Measurements from ENCODE around the gene CDC7.
"Not testable (repeated sequence)": the region's sequence is repeated elsewhere in the genome, so short reads cannot be mapped to it uniquely, and the experiment has no call there.

Gene CDC7

GRCh38 chr1:91500756-91501522 is at the start of gene CDC7:
Gene CDC7 (plus strand): TSS chr1:91500851. CDS start chr1:91501717, 866 bp downstream.
- peak; percentile 82 for DNase-seq (ENCODE audit: low read depth)

GRCh38 chr1:91454136-91454535 is 46.5 kb upstream of the CDC7 start:
- no peak for DNase-seq (ENCODE audit: low read depth)

DNA sequence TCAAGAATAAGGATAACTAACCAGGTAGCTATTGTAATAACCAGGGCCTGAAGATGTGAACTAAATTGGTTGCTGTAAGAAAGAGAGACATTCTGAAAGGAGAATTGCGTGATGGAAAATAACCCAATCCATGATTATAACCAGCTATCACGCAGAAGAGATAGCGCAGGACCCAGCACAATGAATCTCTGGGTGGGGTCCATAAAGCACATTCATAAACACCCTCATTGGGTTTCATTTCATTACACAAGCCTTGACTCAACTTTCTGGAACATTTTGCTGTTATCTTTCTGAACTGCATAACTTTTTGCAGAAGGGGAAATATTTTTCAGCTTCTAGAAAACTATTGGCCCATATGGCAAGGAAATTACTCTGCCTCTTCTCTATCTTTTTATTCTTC is 45.3 kb upstream of the CDC7 start:
- no peak for DNase-seq (ENCODE audit: low read depth)

DNA sequence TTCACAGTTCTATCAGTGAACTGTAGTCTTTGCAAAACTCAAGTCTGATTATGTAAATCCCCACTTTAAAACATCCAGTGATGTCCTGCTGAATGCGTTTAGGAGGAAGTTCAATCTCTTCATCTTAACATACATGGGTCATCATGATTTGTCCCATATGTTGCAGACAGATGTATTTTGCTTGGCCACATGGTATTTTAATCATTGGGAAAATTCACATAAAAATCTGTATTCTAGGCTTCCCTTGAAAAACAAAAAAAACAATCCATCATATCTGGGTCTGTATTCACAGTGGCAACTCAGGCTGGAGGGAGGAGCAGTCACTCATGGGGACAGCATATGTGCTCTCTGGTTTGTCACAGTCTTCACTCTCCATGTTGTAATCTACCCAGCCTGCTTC is 44.8 kb upstream of the CDC7 start:
- no peak for DNase-seq (ENCODE audit: low read depth)

DNA sequence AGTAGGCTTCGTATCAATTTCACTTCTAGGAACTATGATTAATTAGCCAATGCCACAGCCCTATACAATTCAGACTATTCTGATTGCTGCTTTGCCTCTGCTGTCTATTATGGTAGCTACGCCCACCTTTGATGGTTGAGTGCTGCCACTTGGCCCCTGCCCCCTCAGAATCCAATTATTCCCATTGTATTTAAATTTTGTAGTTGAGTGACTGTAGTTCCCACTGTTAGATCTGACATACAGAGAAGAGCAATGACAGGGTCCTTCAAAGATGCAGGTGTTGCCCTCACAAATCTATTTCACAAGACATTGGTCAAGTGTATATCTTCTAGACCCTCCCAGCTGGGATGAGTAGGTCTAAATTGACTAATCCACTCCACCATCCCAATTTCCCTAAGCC is 35.3 kb upstream of the CDC7 start:
- not testable (repeated sequence) for DNase-seq (ENCODE audit: low read depth)

DNA sequence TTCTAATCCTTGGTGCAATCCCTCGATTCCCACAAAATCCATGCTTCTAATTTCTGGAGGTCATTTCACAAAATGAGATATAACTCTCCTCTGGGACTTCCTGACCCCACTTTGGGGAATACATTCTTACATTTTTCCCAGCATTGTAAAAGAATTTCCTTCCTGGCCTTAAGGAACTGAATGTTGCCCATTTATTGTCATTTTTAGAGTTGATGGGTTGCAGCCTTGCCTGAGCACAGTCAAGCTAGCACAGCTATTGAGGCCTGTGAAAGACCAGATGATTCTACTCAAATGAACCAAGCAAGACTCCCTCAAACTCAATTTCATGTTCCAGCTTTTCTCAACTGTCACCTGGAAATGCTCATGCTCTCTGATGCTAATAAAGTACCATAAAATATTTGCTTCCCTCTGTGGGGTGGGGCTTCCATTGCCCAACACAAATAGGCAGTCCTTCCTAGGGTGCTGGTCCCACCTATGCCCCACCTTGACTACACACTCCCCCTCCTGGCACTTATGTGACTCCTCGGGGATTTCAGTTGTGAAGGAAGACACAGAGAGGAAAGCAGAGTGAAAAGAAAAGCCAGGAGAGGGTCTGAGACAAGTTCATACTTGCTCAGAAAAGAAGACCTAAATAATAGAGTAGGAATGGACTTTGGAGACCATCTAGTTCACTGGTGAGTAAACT is 24.0 kb upstream of the CDC7 start:
- DNase-seq (ENCODE audit: low read depth) = no peak

GRCh38 chr1:91487469-91487868 is 13.2 kb upstream of the CDC7 start:
- DNase-seq (ENCODE audit: low read depth) = no peak

GRCh38 chr1:91490501-91490900 is 10.2 kb upstream of the CDC7 start:
- no peak for DNase-seq (ENCODE audit: low read depth)

- DNase-seq (ENCODE audit: low read depth) = no peak
Observed at GRCh38 chr1:91498035-91498434, 2.6 kb upstream of the CDC7 start.

DNA sequence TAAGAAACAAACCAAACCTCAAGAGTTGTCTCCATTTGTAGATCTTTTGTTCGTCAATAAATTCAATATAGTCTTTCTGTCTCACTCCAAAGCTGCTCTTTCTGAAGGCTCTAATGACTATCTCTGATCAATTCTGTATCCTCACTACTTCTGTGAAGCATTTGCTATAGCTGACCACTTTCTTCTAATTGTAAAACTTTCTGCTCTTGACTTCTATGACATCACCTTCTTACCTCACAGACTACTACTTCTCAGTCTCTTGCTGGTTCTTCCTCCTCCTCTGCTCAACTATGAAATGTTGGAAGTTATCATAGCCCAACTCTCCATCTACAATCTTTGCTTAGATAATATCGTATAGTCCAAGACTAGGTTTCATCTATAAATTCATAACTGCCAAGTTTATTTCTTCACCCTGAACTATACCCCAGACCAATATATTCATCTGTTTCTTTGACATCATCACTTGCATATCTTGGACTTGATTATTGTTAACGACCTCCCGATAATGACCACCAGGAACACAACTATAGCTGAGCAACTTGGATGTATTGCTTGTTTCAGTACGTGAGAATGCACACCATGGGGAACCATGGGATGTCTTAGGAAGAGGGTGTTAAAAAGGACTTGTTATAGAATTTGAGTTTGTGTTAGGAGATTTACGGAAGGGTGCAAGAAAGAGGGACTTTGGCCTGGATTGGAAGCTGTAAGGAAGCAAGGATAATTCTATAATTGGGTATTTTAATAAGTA is 2.0 kb upstream of the CDC7 start:
- no peak for DNase-seq (ENCODE audit: low read depth)

DNA sequence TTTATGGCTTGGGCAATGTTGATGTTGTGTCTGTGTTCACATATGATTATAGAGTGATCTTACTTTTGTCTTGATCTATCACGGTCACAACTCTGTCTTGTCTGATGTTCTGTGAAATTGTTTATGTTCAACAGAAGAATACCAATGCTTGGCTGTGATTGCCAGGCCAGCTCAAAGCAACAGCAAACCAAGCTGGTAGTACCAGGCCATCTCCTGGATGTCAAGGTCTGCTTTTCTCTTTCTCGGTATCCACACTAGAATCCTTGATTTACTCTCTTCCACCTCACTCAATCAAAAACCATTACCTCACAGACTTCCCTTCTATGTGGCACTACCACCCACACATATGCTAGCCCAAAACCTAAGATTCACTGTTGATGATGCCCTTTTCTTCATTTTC is 1.3 kb upstream of the CDC7 start:
- DNase-seq (ENCODE audit: low read depth) = no peak

DNA sequence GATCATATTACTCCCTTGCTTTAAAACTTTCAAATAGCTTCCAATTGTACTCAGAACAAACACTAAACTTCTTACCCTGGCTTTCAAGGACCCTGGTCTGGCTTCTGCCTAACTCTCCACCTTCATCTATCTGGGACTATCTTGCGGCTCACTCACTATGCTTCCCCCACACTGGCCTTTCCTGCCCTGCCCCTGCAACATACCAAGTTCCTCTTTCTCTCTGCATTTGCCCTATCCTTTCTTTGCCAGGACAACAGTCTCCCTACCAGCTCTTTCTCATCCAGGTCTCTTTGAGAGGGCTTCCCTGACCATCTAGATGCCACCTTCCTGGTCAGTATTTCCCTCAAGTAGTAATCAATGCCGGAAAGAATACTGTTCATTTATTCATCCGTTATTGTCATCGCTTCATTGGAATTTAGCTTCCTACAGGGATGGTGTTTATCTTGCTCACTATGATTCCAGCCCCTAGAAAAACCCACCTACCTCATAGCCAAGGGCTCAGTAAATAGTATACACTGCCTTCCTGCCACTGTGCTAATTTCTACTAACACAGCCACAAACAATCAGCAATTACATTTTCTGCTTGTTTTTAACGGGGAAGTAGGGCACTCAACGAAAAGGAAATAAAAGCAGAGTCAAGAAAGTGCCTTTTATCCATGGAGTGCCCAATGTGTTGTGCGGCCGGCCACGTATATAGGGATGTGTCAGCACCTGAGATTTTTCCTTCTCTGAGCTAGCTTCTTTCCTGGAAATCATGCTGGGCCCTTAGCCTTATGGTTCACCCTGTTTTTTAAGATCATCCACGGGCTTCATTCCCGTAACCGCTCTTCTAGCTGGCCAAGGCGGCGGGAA is 521 bp upstream of the CDC7 start:
- no peak for DNase-seq (ENCODE audit: low read depth)

- peak; percentile 21 for DNase-seq (ENCODE audit: low read depth)
Observed at GRCh38 chr1:91501523-91501851, 836 bp downstream of the CDC7 start.

DNA sequence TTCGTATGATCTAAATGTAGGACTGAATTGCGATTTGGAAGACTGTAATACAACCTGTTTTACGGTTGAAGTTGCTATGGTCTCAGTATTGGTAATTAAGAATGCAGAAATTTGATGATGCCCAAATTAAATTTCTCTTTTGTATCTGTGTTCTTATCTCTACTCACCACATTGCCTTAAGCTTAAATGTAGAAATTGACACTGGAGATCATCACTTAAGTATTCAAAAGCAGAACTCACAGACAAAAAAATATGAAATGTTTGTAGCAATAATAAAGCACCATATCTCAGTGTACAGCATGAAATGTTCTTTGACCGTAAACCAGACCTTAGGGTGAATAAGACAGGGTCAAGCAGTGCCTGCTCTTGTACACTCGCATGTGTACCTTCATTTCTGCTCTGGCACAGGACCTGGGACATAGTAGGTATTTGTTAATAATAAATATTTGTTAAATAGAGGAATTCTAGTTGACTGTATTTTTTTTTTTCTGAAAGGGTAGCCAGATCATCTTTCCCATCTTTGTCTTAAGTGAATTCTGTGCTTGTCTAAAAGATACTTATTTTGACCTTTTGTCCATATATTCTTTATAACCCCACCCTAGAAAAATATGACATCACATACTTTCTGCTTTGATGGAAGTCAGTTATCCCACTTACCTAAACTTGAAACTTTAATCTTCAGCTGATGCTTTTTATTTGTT is 1.5 kb downstream of the CDC7 start:
- DNase-seq (ENCODE audit: low read depth) = no peak

DNA sequence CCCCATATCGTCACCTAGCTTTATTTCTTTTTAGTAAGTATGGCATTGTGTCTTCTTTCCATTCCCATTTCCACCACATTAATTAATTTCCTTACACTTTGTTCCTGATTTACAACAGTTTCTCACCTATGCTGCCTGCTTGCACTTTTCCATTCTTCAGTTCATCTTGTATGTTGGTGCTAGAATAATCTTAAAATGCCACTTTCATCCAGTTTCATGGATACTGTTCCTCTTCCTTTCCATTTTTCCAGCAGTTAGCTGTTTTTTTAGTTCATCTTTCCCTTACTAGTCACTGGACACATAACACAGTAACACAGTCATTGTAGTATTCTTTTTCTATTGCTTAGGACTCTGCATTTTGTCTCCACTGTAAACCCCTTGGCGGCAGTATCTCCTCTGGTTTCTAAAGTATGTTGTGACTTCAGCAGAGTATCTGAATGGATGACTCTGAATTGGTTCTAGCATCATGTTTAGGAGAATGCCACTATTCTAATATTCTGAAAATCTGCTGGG is 2.1 kb downstream of the CDC7 start:
- DNase-seq (ENCODE audit: low read depth) = no peak

- DNase-seq (ENCODE audit: low read depth) = no peak
Observed at GRCh38 chr1:91503332-91503900, 2.8 kb downstream of the CDC7 start.

- no peak for DNase-seq (ENCODE audit: low read depth)
Observed at GRCh38 chr1:91503975-91504530, 3.4 kb downstream of the CDC7 start.

DNA sequence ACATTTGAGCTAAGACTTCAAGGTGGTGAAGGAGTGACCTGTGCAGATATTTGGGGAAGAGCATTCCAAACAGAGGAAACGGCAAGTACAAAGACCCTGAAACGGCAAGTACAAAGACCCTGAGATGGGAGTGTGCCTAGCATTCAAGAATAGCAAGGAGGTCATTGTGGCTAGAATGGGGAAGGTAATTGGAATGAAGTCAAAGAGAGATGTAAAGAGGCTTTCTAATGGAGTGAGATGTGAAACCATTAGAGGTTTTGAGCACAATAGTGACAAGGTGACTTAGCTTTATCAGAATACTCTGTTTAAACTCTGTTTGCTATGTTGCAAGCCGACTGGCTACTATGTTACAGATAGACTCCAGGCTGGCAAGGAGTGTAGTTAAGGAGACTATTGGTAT is 4.4 kb downstream of the CDC7 start:
- no peak for DNase-seq (ENCODE audit: low read depth)

- DNase-seq (ENCODE audit: low read depth) = no peak
Observed at GRCh38 chr1:91506071-91506470, 5.4 kb downstream of the CDC7 start.

DNA sequence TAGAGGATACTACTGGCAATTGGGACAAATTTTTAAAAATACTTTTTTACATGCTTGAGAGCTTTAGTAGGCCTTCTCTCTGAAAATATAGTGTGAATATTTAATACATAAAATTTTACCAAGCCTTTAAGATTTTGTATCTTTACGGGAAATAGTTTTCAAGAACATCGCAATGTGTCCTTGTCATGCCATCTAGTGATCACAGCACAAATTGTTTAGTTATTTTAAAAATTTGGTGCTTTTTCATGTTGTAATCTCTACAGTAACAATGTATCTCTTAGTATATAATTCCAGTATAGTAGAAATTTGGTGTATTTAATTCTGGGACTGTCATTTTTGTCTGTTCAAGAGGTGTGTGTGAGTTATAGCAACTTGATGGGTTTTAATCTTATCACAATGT is 6.7 kb downstream of the CDC7 start:
- DNase-seq (ENCODE audit: low read depth) = no peak

GRCh38 chr1:91510754-91511153 is 10.1 kb downstream of the CDC7 start:
- DNase-seq (ENCODE audit: low read depth) = no peak
